Activated B cell treated with CpG ODN at 0.5 μM for 24 hours (primary cell): ENCODE measurements around the gene ABCC6. TPM values are rescaled to one million over a fixed set of nuclear protein-coding genes. Genes with fewer than 3 reads are reported as not detected.
"Not testable (repeated sequence)": the region's sequence is repeated elsewhere in the genome, so short reads cannot be mapped to it uniquely, and the experiment has no call there.

ENCODE experiments used
- ATAC-seq: fragments of 200-7000 bp; cut with Tn5 transposase; one replicate; pipeline ENCODE4 v1.10.0; 2021; ENCODE audit warnings: low read depth, mild to moderate bottlenecking, moderate library complexity
- CTCF ChIA-PET: fragments of 350-600 bp; sonication (Branson Sonifier 250); formaldehyde crosslinking; loops from one replicate; lab custom pipeline; 2021; ENCODE audit warnings: antibody characterized with exemption; lab: Charles Lee
- POLR2A ChIA-PET: fragments of 350-600 bp; sonication (Branson Sonifier 250); formaldehyde crosslinking; loops from one replicate; lab custom pipeline; 2021; ENCODE audit warnings: antibody characterized with exemption; lab: Charles Lee
- DNase-seq: peaks from one replicate; pipeline ENCODE4 v3.0.0; 2022
- H3K27ac Mint-ChIP-seq: one replicate; pipeline ENCODE4 v1.8.0; 2020; ENCODE audit warnings: mixed read lengths
- H3K27me3 Mint-ChIP-seq: one replicate; pipeline ENCODE4 v1.8.0; 2021; ENCODE audit warnings: mixed read lengths
- H3K36me3 Mint-ChIP-seq: one replicate; pipeline ENCODE4 v1.8.0; 2021; ENCODE audit warnings: low read depth, mixed read lengths
- H3K4me1 Mint-ChIP-seq: one replicate; pipeline ENCODE4 v1.8.0; 2021; ENCODE audit warnings: mixed read lengths
- H3K4me3 Mint-ChIP-seq: one replicate; pipeline ENCODE4 v1.8.0; 2020; ENCODE audit warnings: mild to moderate bottlenecking, mixed read lengths
- H3K9me3 Mint-ChIP-seq: one replicate; pipeline ENCODE4 v1.8.0; 2020; ENCODE audit warnings: mixed read lengths
- CTCF ChIP-seq: fragments of 200-600 bp; IDR thresholded peaks from one replicate; pipeline ENCODE4 v1.8.0; 2022; ENCODE audit warnings: antibody characterized with exemption, mild to moderate bottlenecking
- intact Hi-C: fragments of 100-400 bp; cut with micrococcal nuclease; formaldehyde crosslinking; loops from one replicate; pipeline ENCODE4 v1.15.1; 2024
- total RNA-seq: library from RNA; stranded (reverse); gene quantifications from 2 replicates; pipeline ENCODE4 v1.2.3, GENCODE V29; 2022

The ABCC6 gene
- total RNA-seq, 1 donor from 2014 or later, result not detected

- H3K36me3 Mint-ChIP-seq, result peaks cover 77% of the 10 kb centered on the region
- ChIA-PET POLR2A (interaction anchor here (0.5 kb wide), 1 partner anchor 55 kb away, joined by 12 read pairs; no protein-coding TSS in a partner anchor), CTCF (no interaction called here)
- DNase-seq (no peak), ATAC-seq (peak; percentile 49)
- H3K9me3 Mint-ChIP-seq, result no peaks in the 10 kb centered on the region
- H3K4me1 Mint-ChIP-seq, result peaks cover 35% of the 10 kb centered on the region
- intact Hi-C loops, result no loop called here
- TF ChIP-seq CTCF, result no peak
- peak overlapping the region; percentile 24 for H3K27ac Mint-ChIP-seq
- H3K4me3 Mint-ChIP-seq, result peak overlapping the region; percentile 28
- no peaks in the 10 kb centered on the region for H3K27me3 Mint-ChIP-seq
These were observed 117.6 kb downstream of the ABCC6 start for GRCh38 chr16:16105646-16106045.

GRCh38 chr16:16104804-16105141, 118.5 kb downstream of the ABCC6 start:
- H3K4me3 Mint-ChIP-seq, H3K27me3 Mint-ChIP-seq, DNase-seq, intact Hi-C loops, POLR2A ChIA-PET, H3K27ac Mint-ChIP-seq, H3K9me3 Mint-ChIP-seq, CTCF ChIA-PET, ATAC-seq: not testable (repeated sequence)
- Mint-ChIP-seq H3K36me3 (peaks cover 69% of the 10 kb centered on the region), H3K4me1 (peaks cover 44% of the 10 kb centered on the region)

GRCh38 chr16:16104132-16104803, 119.0 kb downstream of the ABCC6 start:
- intact Hi-C loops, H3K4me3 Mint-ChIP-seq: not testable (repeated sequence)
- H3K4me1 Mint-ChIP-seq, result peaks cover 48% of the 10 kb centered on the region

GRCh38 chr16:16102738-16103137, 120.6 kb downstream of the ABCC6 start:
- Mint-ChIP-seq H3K27ac (no peak overlapping the region), H3K9me3 (no peaks in the 10 kb centered on the region), H3K4me3 (no peak overlapping the region), H3K36me3 (peaks cover 69% of the 10 kb centered on the region), H3K4me1 (peaks cover 52% of the 10 kb centered on the region), H3K27me3 (no peaks in the 10 kb centered on the region)
- ChIA-PET CTCF (no interaction called here), POLR2A (no interaction called here)
- no peak for TF ChIP-seq CTCF
- no peak for DNase-seq
- ATAC-seq, result no peak
- intact Hi-C loops, result no loop called here

More at GRCh38 chr16:16104132-16104803, 119.0 kb downstream of the ABCC6 start:
- H3K36me3 Mint-ChIP-seq, result peaks cover 67% of the 10 kb centered on the region
- CTCF ChIA-PET, H3K27ac Mint-ChIP-seq, H3K27me3 Mint-ChIP-seq, DNase-seq, ATAC-seq, POLR2A ChIA-PET, H3K9me3 Mint-ChIP-seq: not testable (repeated sequence)

- Mint-ChIP-seq H3K27me3 (no peaks in the 10 kb centered on the region), H3K4me3 (no peak overlapping the region), H3K27ac (no peak overlapping the region), H3K4me1 (peaks cover 50% of the 10 kb centered on the region), H3K36me3 (peaks cover 65% of the 10 kb centered on the region), H3K9me3 (no peaks in the 10 kb centered on the region)
- intact Hi-C loops, result no loop called here
- TF ChIP-seq CTCF, result no peak
- ChIA-PET CTCF (no interaction called here), POLR2A (no interaction called here)
- DNase-seq (no peak), ATAC-seq (no peak)
These were observed 121.7 kb downstream of the ABCC6 start for GRCh38 chr16:16101585-16101984.

- intact Hi-C loops, result no loop called here
- Mint-ChIP-seq H3K9me3 (no peaks in the 10 kb centered on the region), H3K4me1 (peaks cover 46% of the 10 kb centered on the region), H3K27ac (no peak overlapping the region), H3K4me3 (peak overlapping the region; percentile 11), H3K27me3 (no peaks in the 10 kb centered on the region), H3K36me3 (peaks cover 62% of the 10 kb centered on the region)
- ATAC-seq (peak; percentile 72), DNase-seq (no peak)
- no peak for TF ChIP-seq CTCF
- ChIA-PET POLR2A (no interaction called here), CTCF (no interaction called here)
These were observed 122.7 kb downstream of the ABCC6 start for GRCh38 chr16:16100631-16101030.
